Thyroid gland (tissue), 4 donors: Measurements from ENCODE around the gene GALNT17.

Source experiments
- CTCF ChIP-seq, 6 experiments: fragments of 200-600 bp in 3 of 6; fragments of 450-650 bp in 3 of 6; sonication (generic) in 3 of 6; IDR thresholded peaks; one replicate each; pipeline ENCODE4 v1.5.1; 2016 to 2019; ENCODE audit warnings: antibody characterized with exemption in 6 of 6, mild to moderate bottlenecking in 2 of 6, inconsistent platforms in 1 of 6, moderate library complexity in 1 of 6
- POLR2A ChIP-seq, 2 donors: fragments of 450-650 bp; IDR thresholded peaks; one replicate each; pipeline ENCODE4 v1.6.1; 2017; ENCODE audit warnings: antibody characterized with exemption in 2 of 2, mild to moderate bottlenecking in 2 of 2, moderate library complexity in 1 of 2

GRCh38 chr7:71191771-71192170, 59.8 kb downstream of the GALNT17 start:
- TF ChIP-seq POLR2A (IDR thresholded peaks at IDR 0.05) (no peak), CTCF (IDR thresholded peaks at IDR 0.05) (no peak)
